ENCODE measurements around the gene ARAP2.

ARAP2 gene

GRCh38 chr4:36138220-36138619, 106.1 kb downstream of the ARAP2 start:
- Histone ChIP-seq H2AFZ (ENCODE audit: low read length) (no peak overlapping the region), H3K36me3 (ENCODE audit: insufficient read depth, low read length) (no peaks in the 10 kb centered on the region; the same call in 1 of the 2 replicates), H3K4me3 (ENCODE audit: low read length, poor library complexity, severe bottlenecking) (no peak overlapping the region), H3K4me1 (ENCODE audit: insufficient read depth, low read length, poor library complexity, severe bottlenecking) (no peaks in the 10 kb centered on the region), H3K9ac (ENCODE audit: low read depth, low read length, poor library complexity, severe bottlenecking) (no peak overlapping the region), H3K27me3 (ENCODE audit: insufficient read depth, low read length, poor library complexity, severe bottlenecking) (no peaks in the 10 kb centered on the region), H3K79me2 (ENCODE audit: insufficient read depth, low read length) (no peaks in the 10 kb centered on the region), H4K20me1 (ENCODE audit: insufficient read depth, low read length, poor library complexity, severe bottlenecking) (no peaks in the 10 kb centered on the region), H3K4me2 (ENCODE audit: low read depth, low read length, poor library complexity, severe bottlenecking) (no peak overlapping the region), H3K9me3 (ENCODE audit: insufficient read depth, low read depth, low read length) (no peaks in the 10 kb centered on the region), H3F3A (ENCODE audit: low read depth) (no peaks in the 10 kb centered on the region), H3K9me2 (replicated peaks; ENCODE audit: low read depth, low read length) (no peaks in the 10 kb centered on the region)
- TF ChIP-seq EZH2phosphoT487 (IDR thresholded peaks at IDR 0.05; ENCODE audit: borderline replicate concordance) (no peak), CTCF (conservative IDR thresholded peaks at IDR 0.05; ENCODE audit: low read length) (no peak)

- Histone ChIP-seq H3K9ac (ENCODE audit: low read depth, low read length, poor library complexity, severe bottlenecking) (no peak overlapping the region), H3F3A (ENCODE audit: low read depth) (no peaks in the 10 kb centered on the region), H3K27me3 (ENCODE audit: insufficient read depth, low read length, poor library complexity, severe bottlenecking) (no peaks in the 10 kb centered on the region), H4K20me1 (ENCODE audit: insufficient read depth, low read length, poor library complexity, severe bottlenecking) (no peaks in the 10 kb centered on the region), H3K9me2 (replicated peaks; ENCODE audit: low read depth, low read length) (no peaks in the 10 kb centered on the region), H3K4me2 (ENCODE audit: low read depth, low read length, poor library complexity, severe bottlenecking) (no peak overlapping the region), H3K4me1 (ENCODE audit: insufficient read depth, low read length, poor library complexity, severe bottlenecking) (no peaks in the 10 kb centered on the region), H3K4me3 (ENCODE audit: low read length, poor library complexity, severe bottlenecking) (no peak overlapping the region), H3K9me3 (ENCODE audit: insufficient read depth, low read depth, low read length) (no peaks in the 10 kb centered on the region), H3K79me2 (ENCODE audit: insufficient read depth, low read length) (no peaks in the 10 kb centered on the region), H2AFZ (ENCODE audit: low read length) (no peak overlapping the region), H3K36me3 (ENCODE audit: insufficient read depth, low read length) (peaks cover 4% of the 10 kb centered on the region; the same call in 1 of the 2 replicates)
- no peak for TF ChIP-seq CTCF (conservative IDR thresholded peaks at IDR 0.05; ENCODE audit: low read length)
- no peak for TF ChIP-seq EZH2phosphoT487 (IDR thresholded peaks at IDR 0.05; ENCODE audit: borderline replicate concordance)
Measured at GRCh38 chr4:36137336-36137735, 107.0 kb downstream of the ARAP2 start.

GRCh38 chr4:36133658-36134057, 110.7 kb downstream of the ARAP2 start:
- Histone ChIP-seq H3F3A (ENCODE audit: low read depth) (no peaks in the 10 kb centered on the region), H4K20me1 (ENCODE audit: insufficient read depth, low read length, poor library complexity, severe bottlenecking) (no peaks in the 10 kb centered on the region), H3K9ac (ENCODE audit: low read depth, low read length, poor library complexity, severe bottlenecking) (no peak overlapping the region), H3K4me1 (ENCODE audit: insufficient read depth, low read length, poor library complexity, severe bottlenecking) (no peaks in the 10 kb centered on the region), H3K4me2 (ENCODE audit: low read depth, low read length, poor library complexity, severe bottlenecking) (no peak overlapping the region), H3K36me3 (ENCODE audit: insufficient read depth, low read length) (peaks cover 9% of the 10 kb centered on the region), H3K4me3 (ENCODE audit: low read length, poor library complexity, severe bottlenecking) (no peak overlapping the region), H3K79me2 (ENCODE audit: insufficient read depth, low read length) (no peaks in the 10 kb centered on the region), H3K9me2 (replicated peaks; ENCODE audit: low read depth, low read length) (no peaks in the 10 kb centered on the region), H3K27me3 (ENCODE audit: insufficient read depth, low read length, poor library complexity, severe bottlenecking) (no peaks in the 10 kb centered on the region), H2AFZ (ENCODE audit: low read length) (no peak overlapping the region), H3K9me3 (ENCODE audit: insufficient read depth, low read depth, low read length) (no peaks in the 10 kb centered on the region)
- TF ChIP-seq EZH2phosphoT487 (IDR thresholded peaks at IDR 0.05; ENCODE audit: borderline replicate concordance), result no peak
- TF ChIP-seq CTCF (conservative IDR thresholded peaks at IDR 0.05; ENCODE audit: low read length), result no peak

Measured in Loucy (cell line).